Stomach (tissue), 9 donors: ENCODE results near the gene PTPRT. TPM values are rescaled to one million over a fixed set of nuclear protein-coding genes. Genes with fewer than 3 reads are reported as not detected.
A peak's percentile ranks its signal among the peaks of the same experiment; 100 is the strongest.

Experiments
- DNase-seq, 2 donors: peaks; one replicate each; pipeline versions ENCODE4 v3.0.0 to v3.0.0-alpha.2; 2013 to 2019
- H3K27ac ChIP-seq, 5 donors: fragments of 200-600 bp in 4 of 5; sonication (generic) in 4 of 5; one replicate each; pipeline ENCODE4 v1.5.1; 2013 to 2019; ENCODE audit warnings: mild to moderate bottlenecking in 1 of 5, moderate library complexity in 1 of 5
- H3K27me3 ChIP-seq, 3 donors: fragments of 200-600 bp; sonication (generic); one replicate each; pipeline ENCODE4 v1.5.1; 2017 to 2019; ENCODE audit warnings: mixed run types in 1 of 3
- H3K36me3 ChIP-seq, 4 donors: fragments of 200-600 bp; sonication (generic); 1 replicate in 3 of 4; 2 replicates in 1 of 4; pipeline ENCODE4 v1.5.1; 2016 to 2019
- H3K4me1 ChIP-seq, 4 donors: fragments of 200-600 bp; sonication (generic); one replicate each; pipeline ENCODE4 v1.5.1; 2016 to 2019
- H3K4me3 ChIP-seq, 4 donors: fragments of 200-600 bp; sonication (generic) in 3 of 4; one replicate each; pipeline ENCODE4 v1.5.1; 2016 to 2019; ENCODE audit warnings: mild to moderate bottlenecking in 1 of 4
- H3K9me3 ChIP-seq, 4 donors: fragments of 200-600 bp; sonication (generic); one replicate each; pipeline ENCODE4 v1.5.1; 2016 to 2019
- EP300 ChIP-seq: sonication (generic); formaldehyde crosslinking; IDR thresholded peaks from one replicate; pipeline ENCODE4 v1.6.1; 2017; ENCODE audit warnings: antibody characterized with exemption
- POLR2A ChIP-seq, 4 donors: fragments of 450-650 bp; IDR thresholded peaks; one replicate each; pipeline ENCODE4 v1.6.1; 2016; ENCODE audit warnings: antibody characterized with exemption in 4 of 4, control low read depth in 2 of 4, mild to moderate bottlenecking in 1 of 4, moderate library complexity in 1 of 4
- POLR2AphosphoS5 ChIP-seq, 3 donors: sonication (generic); formaldehyde crosslinking; IDR thresholded peaks; one replicate each; pipeline ENCODE4 v1.6.1; 2016; ENCODE audit warnings: antibody characterized with exemption in 3 of 3
- WGBS, 5 donors: extraction: QIAGEN DNeasy Blood & Tissue Kit in 3 of 5; methylation state at CpG; one replicate each; pipeline versions ENCODE4 v1.1.5 to v1.1.7; 2013 to 2018; 5-methylcytosine and 5-hydroxymethylcytosine counted together
- intact Hi-C: fragments of 100-400 bp; cut with DNase I; formaldehyde crosslinking; loops from one replicate; pipeline ENCODE4 v1.15.1; 2023; ENCODE audit warnings: low total_unique reads
- polyA plus RNA-seq, 3 donors: library from polyadenylated mRNA; stranded (reverse); fragments of 200-250 nt; gene quantifications; one replicate each; pipeline ENCODE4 v1.2.3, GENCODE V29; 2013
- total RNA-seq, 5 donors: library from RNA; depleted of rRNA; stranded (reverse); fragments of >200 nt; gene quantifications; one replicate each; pipeline versions ENCODE4 v1.1.0 to v1.2.3, GENCODE V29; 2014 to 2016
- TF ChIP-seq, protein P1 (sequence below), 7 experiments: fragments of 450-650 bp in 4 of 7; fragments of 200-600 bp in 3 of 7; sonication (generic) in 3 of 7; IDR thresholded peaks; one replicate each; pipeline ENCODE4 v1.5.1; 2016 to 2019; ENCODE audit warnings: antibody characterized with exemption in 7 of 7, control low read depth in 2 of 7, mild to moderate bottlenecking in 1 of 7
- donor health status: healthy with polysubstance abuse.
- donor health status: Bipolar disorder and iron deficiency.
- donor health status: healthy.

The PTPRT gene
- total and polyA plus RNA-seq, 8 donors: 0.05 to 11.6 (median 1.7) TPM; not detected in 2

DNA sequence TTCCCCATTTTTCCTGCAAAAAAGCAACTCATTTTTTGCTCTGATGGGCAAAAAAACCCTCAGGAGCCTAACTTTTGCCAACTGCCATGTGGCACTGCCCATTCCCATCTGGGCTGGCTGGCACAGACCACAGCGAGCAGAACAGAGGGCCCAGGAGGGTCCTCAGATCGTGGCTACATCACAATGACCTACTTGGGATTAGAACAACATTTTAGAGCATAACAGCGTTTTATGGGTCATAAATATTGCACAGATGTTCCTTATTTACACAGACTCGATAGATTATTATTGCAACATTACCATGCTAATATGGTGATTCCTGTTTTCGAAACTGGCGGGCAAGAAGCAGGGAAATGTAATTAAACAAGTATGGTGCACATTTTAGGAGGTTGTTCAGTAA, 28.0 kb downstream of the PTPRT start:
- H3K4me3 ChIP-seq: no peak overlapping the region
- DNase-seq: no peak
- 66 to 73% (median 70%) methylated on average over 6 of the region's 6 CpGs for WGBS, 5 donors
- H3K4me1 ChIP-seq: no peaks in the 10 kb centered on the region
- TF ChIP-seq EP300 (no peak), POLR2AphosphoS5 (IDR thresholded peaks at IDR 0.05) (no peak), POLR2A (IDR thresholded peaks at IDR 0.05) (no peak)
- TF ChIP-seq, protein P1, sequence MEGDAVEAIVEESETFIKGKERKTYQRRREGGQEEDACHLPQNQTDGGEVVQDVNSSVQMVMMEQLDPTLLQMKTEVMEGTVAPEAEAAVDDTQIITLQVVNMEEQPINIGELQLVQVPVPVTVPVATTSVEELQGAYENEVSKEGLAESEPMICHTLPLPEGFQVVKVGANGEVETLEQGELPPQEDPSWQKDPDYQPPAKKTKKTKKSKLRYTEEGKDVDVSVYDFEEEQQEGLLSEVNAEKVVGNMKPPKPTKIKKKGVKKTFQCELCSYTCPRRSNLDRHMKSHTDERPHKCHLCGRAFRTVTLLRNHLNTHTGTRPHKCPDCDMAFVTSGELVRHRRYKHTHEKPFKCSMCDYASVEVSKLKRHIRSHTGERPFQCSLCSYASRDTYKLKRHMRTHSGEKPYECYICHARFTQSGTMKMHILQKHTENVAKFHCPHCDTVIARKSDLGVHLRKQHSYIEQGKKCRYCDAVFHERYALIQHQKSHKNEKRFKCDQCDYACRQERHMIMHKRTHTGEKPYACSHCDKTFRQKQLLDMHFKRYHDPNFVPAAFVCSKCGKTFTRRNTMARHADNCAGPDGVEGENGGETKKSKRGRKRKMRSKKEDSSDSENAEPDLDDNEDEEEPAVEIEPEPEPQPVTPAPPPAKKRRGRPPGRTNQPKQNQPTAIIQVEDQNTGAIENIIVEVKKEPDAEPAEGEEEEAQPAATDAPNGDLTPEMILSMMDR (IDR thresholded peaks at IDR 0.05): no peak
- H3K27ac ChIP-seq: no peak overlapping the region
- H3K9me3 ChIP-seq: no peaks in the 10 kb centered on the region
- no peaks in the 10 kb centered on the region for H3K36me3 ChIP-seq
- H3K27me3 ChIP-seq: peaks cover 0 to 5% (median 0%) of the 10 kb centered on the region in 3 donors
- intact Hi-C loops: no loop called here

DNA sequence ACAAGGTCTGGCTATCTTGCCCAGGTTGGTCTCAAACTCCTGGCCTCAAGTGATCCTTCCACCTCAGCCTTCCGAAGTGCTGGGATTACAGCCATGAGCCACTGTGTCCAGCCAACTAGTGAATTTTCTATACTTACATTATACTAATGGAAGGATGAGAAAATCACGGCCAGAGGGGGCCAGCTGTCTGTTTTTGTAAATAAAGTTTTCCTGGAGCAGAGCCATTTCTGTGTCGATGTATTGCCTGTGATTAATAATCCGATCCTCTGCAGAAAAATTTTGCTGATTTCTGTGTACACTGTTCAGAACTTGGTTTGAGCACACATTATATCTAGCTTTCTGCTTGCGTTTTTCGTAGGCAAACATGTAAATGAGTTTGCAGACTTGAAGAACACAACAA, 28.8 kb downstream of the PTPRT start:
- TF ChIP-seq POLR2AphosphoS5 (IDR thresholded peaks at IDR 0.05): no peak
- peaks cover 0 to 5% (median 0%) of the 10 kb centered on the region in 3 donors for H3K27me3 ChIP-seq
- DNase-seq: peak in 1 of 2 donors; percentile 45
- intact Hi-C loops: no loop called here
- H3K9me3 ChIP-seq: no peaks in the 10 kb centered on the region
- H3K36me3 ChIP-seq: no peaks in the 10 kb centered on the region
- no peaks in the 10 kb centered on the region for H3K4me1 ChIP-seq
- no peak overlapping the region for H3K27ac ChIP-seq
- WGBS, 5 donors: 57 to 61% (median 60%) methylated on average over 6 of the region's 6 CpGs
- no peak overlapping the region for H3K4me3 ChIP-seq

DNA sequence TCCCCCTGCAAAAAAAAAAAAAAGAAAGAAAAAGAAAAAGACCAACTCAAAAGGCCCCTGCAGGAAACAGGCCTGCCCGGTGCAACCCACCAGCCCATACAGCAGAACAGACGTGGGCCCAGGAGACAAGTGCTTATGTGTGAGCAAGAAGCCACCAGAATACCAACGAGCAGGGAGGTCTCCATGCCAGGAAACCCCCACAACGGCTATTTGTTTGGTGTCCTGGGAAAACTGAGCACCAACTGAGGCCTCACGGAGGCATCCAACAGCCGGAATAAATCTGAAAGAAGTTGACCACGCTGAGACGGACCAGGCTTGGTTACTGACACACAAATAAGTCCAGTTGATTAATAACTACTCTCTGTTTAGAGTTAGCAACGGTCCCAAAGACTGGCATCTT, 29.7 kb downstream of the PTPRT start:
- Histone ChIP-seq H3K4me1 (no peaks in the 10 kb centered on the region), H3K27me3 (peaks cover 0 to 5% (median 0%) of the 10 kb centered on the region in 3 donors), H3K9me3 (no peaks in the 10 kb centered on the region), H3K4me3 (no peak overlapping the region), H3K36me3 (no peaks in the 10 kb centered on the region), H3K27ac (no peak overlapping the region)
- no peak for TF ChIP-seq POLR2AphosphoS5 (IDR thresholded peaks at IDR 0.05)
- no peak for TF ChIP-seq EP300
- TF ChIP-seq POLR2A (IDR thresholded peaks at IDR 0.05): no peak
- TF ChIP-seq, protein P1 (IDR thresholded peaks at IDR 0.05): no peak
- intact Hi-C loops: no loop called here
- DNase-seq: no peak
- 42 to 66% (median 62%) methylated on average over 9 of the region's 9 CpGs for WGBS, 5 donors

DNA sequence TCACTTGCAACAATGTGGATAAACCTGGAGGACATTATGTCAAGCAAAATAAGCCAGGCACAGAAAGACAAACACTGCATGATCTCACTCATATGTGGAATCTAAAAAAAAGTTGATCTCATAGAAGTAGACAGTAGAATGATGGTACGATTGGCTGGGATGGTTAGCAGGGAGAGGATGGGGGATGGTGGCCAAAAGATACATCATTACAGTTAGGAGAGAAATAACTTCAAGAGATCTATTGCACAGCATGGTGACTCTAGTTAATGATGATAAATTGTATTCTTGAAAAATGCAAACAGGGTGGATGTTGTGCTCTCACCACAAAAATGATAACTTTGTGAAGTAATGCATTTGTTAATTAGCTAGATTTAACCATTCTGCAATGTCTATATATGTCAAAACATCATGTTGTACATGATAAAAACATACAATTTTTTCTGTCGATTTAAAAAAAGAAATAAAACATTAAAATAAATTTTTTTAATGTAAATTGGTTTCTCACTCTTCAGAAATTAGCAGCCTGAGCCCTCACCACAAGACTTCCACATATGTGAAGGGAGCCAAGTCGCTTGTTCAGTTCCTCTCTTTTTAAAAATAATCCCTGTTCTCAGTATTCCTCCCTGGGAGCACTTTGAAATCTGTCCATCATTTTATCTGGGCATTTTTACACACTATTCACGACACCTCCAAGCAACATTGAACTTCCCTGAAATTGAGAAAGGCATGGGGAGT, 34.2 kb downstream of the PTPRT start:
- intact Hi-C loops: no loop called here
- TF ChIP-seq POLR2AphosphoS5 (IDR thresholded peaks at IDR 0.05) (no peak), EP300 (no peak)
- WGBS, 5 donors: 55 to 63% (median 57%) methylated on average over 4 of the region's 4 CpGs
- no peak for DNase-seq
- Histone ChIP-seq H3K27ac (no peak overlapping the region), H3K9me3 (no peaks in the 10 kb centered on the region), H3K4me3 (no peak overlapping the region), H3K36me3 (no peaks in the 10 kb centered on the region), H3K27me3 (peaks cover 0 to 5% (median 0%) of the 10 kb centered on the region in 3 donors), H3K4me1 (no peaks in the 10 kb centered on the region)

DNA sequence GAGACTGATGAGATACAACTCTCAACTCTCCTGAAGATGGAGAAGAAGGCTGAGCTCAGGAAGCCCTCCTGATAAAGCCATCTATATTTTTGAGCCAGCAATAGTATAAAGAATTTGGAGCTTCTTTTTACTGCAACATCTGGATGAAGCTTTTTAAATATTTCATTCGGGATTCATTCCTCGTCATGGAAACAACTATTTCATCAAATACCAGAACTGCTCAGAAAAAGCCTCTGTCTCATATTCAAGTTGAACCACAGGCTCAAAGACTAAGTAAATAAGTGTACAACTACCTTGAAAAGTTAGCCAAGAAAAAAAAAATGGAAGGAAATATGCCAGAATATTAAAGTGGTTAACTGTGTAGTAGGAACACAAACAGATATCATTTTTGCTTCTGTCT, 37.8 kb downstream of the PTPRT start:
- 52 to 77% (median 57%) methylated on average over 2 of the region's 2 CpGs for WGBS, 5 donors
- H3K27me3 ChIP-seq: no peaks in the 10 kb centered on the region
- H3K4me1 ChIP-seq: no peaks in the 10 kb centered on the region
- no peak overlapping the region for H3K27ac ChIP-seq
- H3K36me3 ChIP-seq: no peaks in the 10 kb centered on the region
- DNase-seq: peak in 1 of 2 donors; percentile 11
- H3K4me3 ChIP-seq: no peak overlapping the region
- TF ChIP-seq POLR2A (IDR thresholded peaks at IDR 0.05) (no peak), EP300 (no peak), POLR2AphosphoS5 (IDR thresholded peaks at IDR 0.05) (no peak)
- TF ChIP-seq, protein P1 (IDR thresholded peaks at IDR 0.05): no peak
- intact Hi-C loops: no loop called here
- no peaks in the 10 kb centered on the region for H3K9me3 ChIP-seq
